ENCODE results near the gene LMO4. TPM values are rescaled to one million over a fixed set of nuclear protein-coding genes. Genes with fewer than 3 reads are reported as not detected.
A peak's percentile ranks its signal among the peaks of the same experiment; 100 is the strongest.

LMO4 gene
- 10 to 100 TPM; 56.7 to 64.4 TPM for total RNA-seq
- long read RNA-seq, donor 1, full-length matches to known transcripts, result 1 of 17 reads
- long read RNA-seq, donor 1, partial matches to known transcripts, result 1 of 17 reads
- long read RNA-seq, donor 1, other reads (novel, unspliced or antisense), result 15 of 17 reads
- long read RNA-seq, donor 2, full-length matches to known transcripts, result 20 of 24 reads
- long read RNA-seq, donor 2, partial matches to known transcripts, result 1 of 24 reads
- long read RNA-seq, donor 2, other reads (novel, unspliced or antisense), result 3 of 24 reads

GRCh38 chr1:87328272-87329050, at the start of gene LMO4:
Gene LMO4 (plus strand): TSS chr1:87328880. CDS start chr1:87332016, 3,136 bp downstream.
- intact Hi-C loops (cut with DNase I), result loop anchor here in 1 of 2 donors (5.0 to 10.0 kb wide), 2 partner anchors 159 to 736 kb away; no protein-coding TSS in a partner anchor
- peak; percentile 98 for DNase-seq (ENCODE audit: low spot score)

- no peak for DNase-seq (ENCODE audit: low spot score)
- intact Hi-C loops (cut with DNase I), result loop anchor here in 1 of 2 donors (10.0 kb wide), 1 partner anchor 125 kb away; no protein-coding TSS in a partner anchor
Measured at GRCh38 chr1:87279536-87279875, 49.2 kb upstream of the LMO4 start.

GRCh38 chr1:87279966-87280535, 48.6 kb upstream of the LMO4 start:
- intact Hi-C loops (cut with DNase I), result loop anchor here in 1 of 2 donors (10.0 kb wide), 1 partner anchor 125 kb away; no protein-coding TSS in a partner anchor
- DNase-seq (ENCODE audit: low spot score), result no peak

- DNase-seq (ENCODE audit: low spot score), result no peak
- intact Hi-C loops (cut with DNase I), result no loop called here
Measured at GRCh38 chr1:87284456-87285240, 44.0 kb upstream of the LMO4 start.

GRCh38 chr1:87291107-87291506, 37.6 kb upstream of the LMO4 start:
- intact Hi-C loops (cut with DNase I), result loop anchor here (10.0 kb wide), 2 partner anchors 774 to 1004 kb away; no protein-coding TSS in a partner anchor
- DNase-seq (ENCODE audit: low spot score), result no peak

- no peak for DNase-seq (ENCODE audit: low spot score)
- intact Hi-C loops (cut with DNase I), result loop anchor here (10.0 kb wide), 2 partner anchors 772 to 1002 kb away; no protein-coding TSS in a partner anchor
Measured at GRCh38 chr1:87292684-87293493, 35.8 kb upstream of the LMO4 start.

GRCh38 chr1:87294633-87295032, 34.0 kb upstream of the LMO4 start:
- DNase-seq (ENCODE audit: low spot score), result no peak
- intact Hi-C loops (cut with DNase I), result loop anchor here (10.0 kb wide), 2 partner anchors 770 to 1000 kb away; no protein-coding TSS in a partner anchor

GRCh38 chr1:87295445-87296110, 33.1 kb upstream of the LMO4 start:
- DNase-seq (ENCODE audit: low spot score), result no peak
- intact Hi-C loops (cut with DNase I), result loop anchor here (10.0 kb wide), 2 partner anchors 769 to 999 kb away; no protein-coding TSS in a partner anchor

GRCh38 chr1:87296206-87296605, 32.5 kb upstream of the LMO4 start:
- intact Hi-C loops (cut with DNase I), result loop anchor here (10.0 kb wide), 2 partner anchors 769 to 999 kb away; no protein-coding TSS in a partner anchor
- DNase-seq (ENCODE audit: low spot score), result no peak

- DNase-seq (ENCODE audit: low spot score), result no peak
- intact Hi-C loops (cut with DNase I), result loop anchor here (10.0 kb wide), 2 partner anchors 765 to 995 kb away; no protein-coding TSS in a partner anchor
Measured at GRCh38 chr1:87299661-87300060, 29.0 kb upstream of the LMO4 start.

GRCh38 chr1:87300628-87301027, 28.1 kb upstream of the LMO4 start:
- intact Hi-C loops (cut with DNase I), result no loop called here
- DNase-seq (ENCODE audit: low spot score), result no peak

GRCh38 chr1:87305151-87305550, 23.5 kb upstream of the LMO4 start:
- intact Hi-C loops (cut with DNase I), result no loop called here
- DNase-seq (ENCODE audit: low spot score), result no peak

GRCh38 chr1:87305762-87306161, 22.9 kb upstream of the LMO4 start:
- intact Hi-C loops (cut with DNase I), result no loop called here
- DNase-seq (ENCODE audit: low spot score), result no peak

GRCh38 chr1:87307306-87307705, 21.4 kb upstream of the LMO4 start:
- intact Hi-C loops (cut with DNase I), result no loop called here
- no peak for DNase-seq (ENCODE audit: low spot score)

- intact Hi-C loops (cut with DNase I), result no loop called here
- no peak for DNase-seq (ENCODE audit: low spot score)
Measured at GRCh38 chr1:87307931-87308330, 20.7 kb upstream of the LMO4 start.

- intact Hi-C loops (cut with DNase I), result loop anchor here in 1 of 2 donors (10.0 kb wide), 1 partner anchor 751 kb away; no protein-coding TSS in a partner anchor
- DNase-seq (ENCODE audit: low spot score), result no peak
Measured at GRCh38 chr1:87314091-87314490, 14.6 kb upstream of the LMO4 start.

- intact Hi-C loops (cut with DNase I), result loop anchor here in 1 of 2 donors (10.0 kb wide), 1 partner anchor 747 kb away; no protein-coding TSS in a partner anchor
- no peak for DNase-seq (ENCODE audit: low spot score)
Measured at GRCh38 chr1:87318056-87318650, 10.5 kb upstream of the LMO4 start.
